IMR-90 (cell line): ENCODE results near the gene DDR1. TPM values are rescaled to one million over a fixed set of nuclear protein-coding genes. Genes with fewer than 3 reads are reported as not detected.

Experiments
- ATAC-seq: fragments of 200-7000 bp; cut with Tn5 transposase; 2 replicates; pipeline ENCODE4 v1.9.1; 2020; ENCODE audit warnings: low read depth, mild to moderate bottlenecking, moderate library complexity
- BruUV-seq: library from RNA; stranded (reverse); fragments of 400-500 nt; replicated peaks from 2 replicates; lab custom pipeline; 2021; lab: Mats Ljungman, UMichigan
- CTCF ChIA-PET: fragments of 300-600 bp; formaldehyde crosslinking; extraction: SDS; loops from one replicate; lab custom pipeline; 2021; ENCODE audit warnings: antibody characterized with exemption; lab: Yijun Ruan, JAX
- POLR2A ChIA-PET: fragments of 300-600 bp; sonication (Branson Sonifier 250); formaldehyde crosslinking; loops from one replicate; lab custom pipeline; 2022; ENCODE audit warnings: antibody characterized with exemption; ENCODE audit not compliant: unreplicated experiment; lab: Charles Lee
- DNase-seq: peaks from one replicate; pipeline ENCODE4 v3.0.0; 2013
- H2AFZ ChIP-seq: replicated peaks from 2 replicates; pipeline ENCODE3; 2013; ENCODE audit warnings: low read length, mild to moderate bottlenecking; ENCODE audit not compliant: poor library complexity
- H2AK5ac ChIP-seq: 2 replicates; pipeline ENCODE4 v1.6.1; 2013; ENCODE audit warnings: low read depth, low read length, inconsistent platforms
- H2AK9ac ChIP-seq: replicated peaks from 2 replicates; pipeline ENCODE3; 2013; ENCODE audit warnings: mild to moderate bottlenecking, low read depth, low read length, moderate library complexity; ENCODE audit not compliant: poor library complexity
- H2BK120ac ChIP-seq: 2 replicates; pipeline ENCODE4 v1.6.1; 2013; ENCODE audit warnings: low read depth, low read length, inconsistent platforms
- H2BK15ac ChIP-seq: 3 replicates; pipeline ENCODE4 v1.6.1; 2013; ENCODE audit warnings: low read depth, low read length, inconsistent platforms
- H2BK20ac ChIP-seq: 2 replicates; pipeline ENCODE4 v1.6.1; 2013; ENCODE audit warnings: low read depth, mild to moderate bottlenecking, inconsistent platforms, low read length, moderate library complexity
- H2BK5ac ChIP-seq: 2 replicates; pipeline ENCODE4 v1.6.1; 2013; ENCODE audit warnings: mild to moderate bottlenecking, low read depth, low read length, inconsistent platforms; ENCODE audit not compliant: poor library complexity, severe bottlenecking
- H3K14ac ChIP-seq: replicated peaks from 2 replicates; pipeline ENCODE4 v1.6.1; 2013; ENCODE audit warnings: low read depth, low read length, inconsistent platforms
- H3K18ac ChIP-seq: 2 replicates; pipeline ENCODE4 v1.6.1; 2013; ENCODE audit warnings: low read depth, low read length, control low read depth
- H3K23ac ChIP-seq: 2 replicates; pipeline ENCODE4 v1.6.1; 2013; ENCODE audit warnings: low read depth, low read length, inconsistent platforms
- H3K27ac ChIP-seq: 2 replicates; pipeline ENCODE4 v1.5.1; 2013; ENCODE audit warnings: mild to moderate bottlenecking, control low read depth, low read length; ENCODE audit not compliant: insufficient read depth
- H3K27me3 ChIP-seq: 2 replicates; pipeline ENCODE4 v1.6.1; 2013; ENCODE audit warnings: low read length; ENCODE audit not compliant: control insufficient read depth, insufficient read depth
- H3K36me3 ChIP-seq: 2 replicates; pipeline ENCODE4 v1.6.1; 2013; ENCODE audit warnings: low read length, mixed read lengths; ENCODE audit not compliant: control insufficient read depth, insufficient read depth
- H3K4ac ChIP-seq: 2 replicates; pipeline ENCODE4 v1.6.1; 2013; ENCODE audit warnings: low read depth, low read length, inconsistent platforms
- H3K4me1 ChIP-seq: 2 replicates; pipeline ENCODE4 v1.6.1; 2013; ENCODE audit warnings: low read length, mixed read lengths; ENCODE audit not compliant: control insufficient read depth, insufficient read depth
- H3K4me2 ChIP-seq: 2 replicates; pipeline ENCODE4 v1.6.1; 2013; ENCODE audit warnings: low read depth, mild to moderate bottlenecking, control low read depth, low read length, moderate library complexity
- H3K4me3 ChIP-seq: 2 replicates; pipeline ENCODE4 v1.5.1; 2013; ENCODE audit warnings: low read depth, mild to moderate bottlenecking, control low read depth, low read length, moderate library complexity; ENCODE audit not compliant: insufficient read depth
- H3K56ac ChIP-seq: 2 replicates; pipeline ENCODE4 v1.6.1; 2013; ENCODE audit warnings: low read length, inconsistent platforms; ENCODE audit not compliant: insufficient read depth; ENCODE audit errors: extremely low read depth
- H3K79me1 ChIP-seq, 2 experiments: 2 replicates each; pipeline ENCODE4 v1.6.1; 2013; ENCODE audit warnings: low read length in 2 of 2, inconsistent platforms in 1 of 2, low read depth in 1 of 2
- H3K9ac ChIP-seq: 2 replicates; pipeline ENCODE4 v1.6.1; 2013; ENCODE audit warnings: low read depth, low read length, control low read depth
- H3K9me1 ChIP-seq: 2 replicates; pipeline ENCODE4 v1.6.1; 2013; ENCODE audit warnings: low read length, inconsistent platforms; ENCODE audit not compliant: insufficient read depth
- H3K9me3 ChIP-seq: 2 replicates; pipeline ENCODE4 v1.6.1; 2013; ENCODE audit warnings: low read length; ENCODE audit not compliant: control insufficient read depth, insufficient read depth
- H4K20me1 ChIP-seq: 2 replicates; pipeline ENCODE4 v1.6.1; 2013; ENCODE audit warnings: low read length, inconsistent platforms; ENCODE audit not compliant: insufficient read depth
- H4K5ac ChIP-seq: 2 replicates; pipeline ENCODE4 v1.6.1; 2013; ENCODE audit warnings: mild to moderate bottlenecking, low read depth, low read length, control low read depth
- H4K8ac ChIP-seq, 2 experiments: 2 replicates each; pipeline ENCODE4 v1.6.1; 2013; ENCODE audit warnings: low read depth in 2 of 2, low read length in 2 of 2, control low read depth in 1 of 2, inconsistent platforms in 1 of 2
- H4K91ac ChIP-seq: 2 replicates; pipeline ENCODE4 v1.6.1; 2013; ENCODE audit warnings: low read depth, low read length, inconsistent platforms; ENCODE audit not compliant: insufficient read depth
- BHLHE40 ChIP-seq: fragments of 150-350 bp; IDR thresholded peaks from 2 replicates; pipeline ENCODE4 v1.6.1; 2016; ENCODE audit warnings: mild to moderate bottlenecking, low read depth, low read length
- CEBPB ChIP-seq: IDR thresholded peaks from 2 replicates; pipeline ENCODE4 v1.6.1; 2012; ENCODE audit warnings: low read depth, low read length, improper control_type of control experiment
- CHD1 ChIP-seq: IDR thresholded peaks from 2 replicates; pipeline ENCODE4 v1.6.1; 2012; ENCODE audit warnings: low read depth, low read length, improper control_type of control experiment
- CTCF ChIP-seq: conservative IDR thresholded peaks from 2 replicates; pipeline ENCODE4 v1.5.1; 2012; ENCODE audit warnings: mild to moderate bottlenecking, low read depth, low read length, improper control_type of control experiment
- ELK1 ChIP-seq: fragments of 150-350 bp; IDR thresholded peaks from 2 replicates; pipeline ENCODE4 v1.6.1; 2016; ENCODE audit warnings: low read depth, mild to moderate bottlenecking, low read length, moderate library complexity, borderline replicate concordance
- FOS ChIP-seq: fragments of 150-350 bp; IDR thresholded peaks from 2 replicates; pipeline ENCODE4 v1.6.1; 2016; ENCODE audit warnings: low read depth, low read length
- MAFK ChIP-seq: IDR thresholded peaks from 2 replicates; pipeline ENCODE4 v1.6.1; 2012; ENCODE audit warnings: low read depth, low read length, improper control_type of control experiment
- MAZ ChIP-seq: IDR thresholded peaks from 2 replicates; pipeline ENCODE4 v1.6.1; 2012; ENCODE audit warnings: low read depth, mild to moderate bottlenecking, low read length, improper control_type of control experiment, moderate library complexity, borderline replicate concordance
- MXI1 ChIP-seq: IDR thresholded peaks from 2 replicates; pipeline ENCODE4 v1.6.1; 2012; ENCODE audit warnings: low read depth, mild to moderate bottlenecking, low read length, moderate library complexity, borderline replicate concordance
- NFE2L2 ChIP-seq: fragments of 150-350 bp; IDR thresholded peaks from 2 replicates; pipeline ENCODE4 v1.6.1; 2016; ENCODE audit warnings: low read depth, mild to moderate bottlenecking, low read length
- POLR2A ChIP-seq: IDR thresholded peaks from 2 replicates; pipeline ENCODE4 v1.6.1; 2012; ENCODE audit warnings: mild to moderate bottlenecking, low read depth, low read length
- RAD21 ChIP-seq: IDR thresholded peaks from 2 replicates; pipeline ENCODE4 v1.6.1; 2012; ENCODE audit warnings: low read length, improper control_type of control experiment
- RCOR1 ChIP-seq: IDR thresholded peaks from 2 replicates; pipeline ENCODE4 v1.6.1; 2012; ENCODE audit warnings: mild to moderate bottlenecking, low read length, improper control_type of control experiment; ENCODE audit not compliant: insufficient replicate concordance
- RFX5 ChIP-seq: IDR thresholded peaks from 2 replicates; pipeline ENCODE4 v1.8.0; 2012; ENCODE audit warnings: low read depth, mild to moderate bottlenecking, low read length, moderate library complexity
- SMC3 ChIP-seq: fragments of 150-350 bp; IDR thresholded peaks from 2 replicates; pipeline ENCODE4 v1.6.1; 2016; ENCODE audit warnings: low read depth, mild to moderate bottlenecking, antibody characterized with exemption, low read length, moderate library complexity
- USF2 ChIP-seq: fragments of 150-350 bp; IDR thresholded peaks from 2 replicates; pipeline ENCODE4 v1.6.1; 2017; ENCODE audit warnings: mild to moderate bottlenecking, antibody characterized with exemption, low read length, low read depth
- WGBS, 2 experiments: methylation state at CpG; one replicate each; pipeline versions ENCODE4 v1.1.5 to v1.1.7; 2013; ENCODE audit warnings: missing lambda C conversion rate in 2 of 2; ENCODE audit not compliant: insufficient read length in 1 of 2; ENCODE audit errors: extremely low coverage in 2 of 2; 5-methylcytosine and 5-hydroxymethylcytosine counted together
- dilution Hi-C: fragments of 300-500 bp; cut with HindIII; formaldehyde crosslinking; loops from one replicate; pipeline ENCODE4 v1.14.3; 2018; ENCODE audit warnings: low sequenced_read_pairs; ENCODE audit not compliant: unreplicated experiment
- in situ Hi-C: fragments of 300-500 bp; cut with MboI; formaldehyde crosslinking; loops from 3 replicates; pipeline ENCODE4 v1.14.3; 2019; ENCODE audit warnings: low sequenced_read_pairs, inconsistent platforms, mixed read lengths
- intact Hi-C: fragments of 100-400 bp; cut with micrococcal nuclease; formaldehyde crosslinking; loops from 2 replicates; pipeline ENCODE4 v1.10.0; 2022
- polyA plus RNA-seq, 3 experiments: library from polyadenylated mRNA; depleted of rRNA; stranded (reverse); fragments of >200 nt; gene quantifications; 2 replicates each; pipeline ENCODE4 v1.2.3, GENCODE V29; 2012; ENCODE audit warnings: low replicate concordance in 1 of 3
- total RNA-seq: library from RNA; depleted of rRNA; stranded (reverse); fragments of >200 nt; gene quantifications from 2 replicates; pipeline ENCODE4 v1.2.3, GENCODE V29; 2012

DDR1 gene
- total and polyA plus RNA-seq, 2 of the 4 experiments (the other 2 are of a cell fraction): 5.6 to 19.6 TPM

- H3K27me3 ChIP-seq: peaks cover 40% of the 10 kb centered on the region
- H2BK120ac ChIP-seq: no peak overlapping the region
- H3K4me1 ChIP-seq: no peaks in the 10 kb centered on the region
- no peak overlapping the region for H2BK20ac ChIP-seq
- TF ChIP-seq RFX5 (no peak), CTCF (no peak), CHD1 (no peak), MXI1 (no peak), ELK1 (no peak), CEBPB (no peak), BHLHE40 (no peak), NFE2L2 (no peak), FOS (no peak), USF2 (no peak), SMC3 (no peak), POLR2A (no peak), MAFK (no peak), RCOR1 (no peak), MAZ (no peak), RAD21 (no peak)
- no peak overlapping the region for H3K4ac ChIP-seq
- BruUV-seq: no TSS peak
- no peaks in the 10 kb centered on the region for H3K9me1 ChIP-seq
- no peaks in the 10 kb centered on the region for H4K20me1 ChIP-seq
- H3K4me2 ChIP-seq: no peak overlapping the region
- DNase-seq: no peak
- H3K18ac ChIP-seq: no peak overlapping the region
- H4K5ac ChIP-seq: no peak overlapping the region
- no peaks in the 10 kb centered on the region; the same call in 1 of the 2 replicates for H3K36me3 ChIP-seq
- H3K4me3 ChIP-seq: no peak overlapping the region
- H2BK5ac ChIP-seq: no peak overlapping the region
- no peak overlapping the region for H3K9ac ChIP-seq
- H3K9me3 ChIP-seq: peaks cover 4% of the 10 kb centered on the region
- H3K56ac ChIP-seq: no peak overlapping the region
- ChIA-PET POLR2A (no interaction called here), CTCF (no interaction called here)
- no peak for ATAC-seq
- no peak overlapping the region for H3K23ac ChIP-seq
- H3K79me1 ChIP-seq: no peaks in the 10 kb centered on the region
- intact Hi-C loops: no loop called here
- dilution Hi-C loops: no loop called here
- WGBS, 2 experiments: no CpG with 5 or more reads among the region's 6 CpGs
- no peak overlapping the region for H2AK5ac ChIP-seq
- in situ Hi-C loops: no loop called here
- H3K27ac ChIP-seq: no peak overlapping the region
- no peak overlapping the region for H2AFZ ChIP-seq
- no peak overlapping the region for H2BK15ac ChIP-seq
- H4K91ac ChIP-seq: no peak overlapping the region
- no peak overlapping the region for H2AK9ac ChIP-seq
- H4K8ac ChIP-seq: no peak overlapping the region
- H3K14ac ChIP-seq: no peak overlapping the region
These were observed 48.5 kb downstream of the DDR1 start for GRCh38 chr6:30932665-30933365.
